HG02885 (cell line): ENCODE results near the gene NAGA.
"Not testable (repeated sequence)": the region's sequence is repeated elsewhere in the genome, so short reads cannot be mapped to it uniquely, and the experiment has no call there.

Experiments
- ATAC-seq: cut with Tn5 transposase; IDR thresholded peaks from one replicate; pipeline ENCODE4 v1.9.1; 2021; ENCODE audit warnings: mild to moderate bottlenecking; ENCODE audit not compliant: unreplicated experiment, poor library complexity

NAGA gene

GRCh38 chr22:42076764-42077485, 6.3 kb upstream of the NAGA start:
- no peak for ATAC-seq

GRCh38 chr22:42074846-42075676, 4.4 kb upstream of the NAGA start:
- no peak for ATAC-seq

GRCh38 chr22:42074132-42074811, 3.7 kb upstream of the NAGA start, which contains the start of gene PHETA2:
PHETA2 (plus strand) TSS chr22:42074248; CDS start chr22:42077294, 3,046 bp downstream.
- no peak for ATAC-seq

GRCh38 chr22:42073621-42074041, 3.0 kb upstream of the NAGA start:
- ATAC-seq, result no peak

GRCh38 chr22:42072606-42073330, 2.2 kb upstream of the NAGA start:
- no peak for ATAC-seq

GRCh38 chr22:42071508-42071907, 896 bp upstream of the NAGA start:
- ATAC-seq, result not testable (repeated sequence)

- ATAC-seq, result peak; percentile 16
Observed at GRCh38 chr22:42069801-42070516, 653 bp downstream of the NAGA start.

- no peak for ATAC-seq
Observed at GRCh38 chr22:42068291-42068690, 2.3 kb downstream of the NAGA start.

- no peak for ATAC-seq
Observed at GRCh38 chr22:42067671-42068251, 2.9 kb downstream of the NAGA start.

- ATAC-seq, result no peak
Observed at GRCh38 chr22:42066937-42067336, 3.7 kb downstream of the NAGA start.

- ATAC-seq, result no peak
Observed at GRCh38 chr22:42066126-42066761, 4.4 kb downstream of the NAGA start.

- ATAC-seq, result no peak
Observed at GRCh38 chr22:42065438-42066125, 5.0 kb downstream of the NAGA start.

GRCh38 chr22:42064629-42065028, 6.0 kb downstream of the NAGA start:
- ATAC-seq, result no peak

- no peak for ATAC-seq
Observed at GRCh38 chr22:42062506-42063170, 8.0 kb downstream of the NAGA start.

GRCh38 chr22:42061041-42061440, 9.6 kb downstream of the NAGA start:
- ATAC-seq, result no peak

- no peak for ATAC-seq
Observed at GRCh38 chr22:42060489-42060888, 10.1 kb downstream of the NAGA start.

- ATAC-seq, result no peak
Observed at GRCh38 chr22:42056757-42057511, 13.7 kb downstream of the NAGA start.
